ENCODE results near the gene RARA.
"Not testable (repeated sequence)": the region's sequence is repeated elsewhere in the genome, so short reads cannot be mapped to it uniquely, and the experiment has no call there.

Gene RARA

GRCh38 chr17:40374821-40375498 lies 66.0 kb downstream of the RARA start:
- Histone ChIP-seq H3K27me3 (ENCODE audit: low read depth) (no peaks in the 10 kb centered on the region), H3K9me3 (no peaks in the 10 kb centered on the region), H3K36me3 (replicated peaks) (no peaks in the 10 kb centered on the region), H3K4me3 (no peak overlapping the region), H3K4me1 (no peaks in the 10 kb centered on the region)
- in situ Hi-C loops (cut with MboI; ENCODE audit: low sequenced_read_pairs), result loop anchor here (25.0 kb wide), 1 partner anchor 1512 kb away; no protein-coding TSS in a partner anchor
- no peak for DNase-seq (ENCODE audit: low spot score in 2 of 2)

- H3K4me3 ChIP-seq; DNase-seq (ENCODE audit: low spot score in 2 of 2); H3K9me3 ChIP-seq; H3K4me1 ChIP-seq; H3K27me3 ChIP-seq (ENCODE audit: low read depth); H3K36me3 ChIP-seq (replicated peaks): not testable (repeated sequence)
- in situ Hi-C loops (cut with MboI; ENCODE audit: low sequenced_read_pairs), result loop anchor here (25.0 kb wide), 1 partner anchor 1512 kb away; no protein-coding TSS in a partner anchor
Measured at GRCh38 chr17:40375786-40376185, 66.8 kb downstream of the RARA start.

GRCh38 chr17:40376541-40376940 lies 67.6 kb downstream of the RARA start:
- H3K9me3 ChIP-seq; H3K27me3 ChIP-seq (ENCODE audit: low read depth); H3K4me3 ChIP-seq; H3K4me1 ChIP-seq; H3K36me3 ChIP-seq (replicated peaks); DNase-seq (ENCODE audit: low spot score in 2 of 2): not testable (repeated sequence)
- in situ Hi-C loops (cut with MboI; ENCODE audit: low sequenced_read_pairs), result loop anchor here (25.0 kb wide), 1 partner anchor 1511 kb away; no protein-coding TSS in a partner anchor

GRCh38 chr17:40377832-40378231 lies 68.9 kb downstream of the RARA start:
- H3K27me3 ChIP-seq (ENCODE audit: low read depth), result no peaks in the 10 kb centered on the region
- no peaks in the 10 kb centered on the region for H3K4me1 ChIP-seq
- no peak for DNase-seq (ENCODE audit: low spot score in 2 of 2)
- H3K36me3 ChIP-seq (replicated peaks), result no peaks in the 10 kb centered on the region
- no peaks in the 10 kb centered on the region for H3K9me3 ChIP-seq
- H3K4me3 ChIP-seq, result no peak overlapping the region
- in situ Hi-C loops (cut with MboI; ENCODE audit: low sequenced_read_pairs), result loop anchor here (25.0 kb wide), 1 partner anchor 1509 kb away; no protein-coding TSS in a partner anchor

GRCh38 chr17:40378966-40379365 lies 70.0 kb downstream of the RARA start:
- Histone ChIP-seq H3K27me3 (ENCODE audit: low read depth) (no peaks in the 10 kb centered on the region), H3K9me3 (no peaks in the 10 kb centered on the region), H3K4me1 (no peaks in the 10 kb centered on the region), H3K4me3 (no peak overlapping the region), H3K36me3 (replicated peaks) (no peaks in the 10 kb centered on the region; the same call in 1 of the 2 replicates)
- in situ Hi-C loops (cut with MboI; ENCODE audit: low sequenced_read_pairs), result loop anchor here (25.0 kb wide), 1 partner anchor 1508 kb away; no protein-coding TSS in a partner anchor
- no peak for DNase-seq (ENCODE audit: low spot score in 2 of 2)

- no peaks in the 10 kb centered on the region for H3K9me3 ChIP-seq
- no peak for DNase-seq (ENCODE audit: low spot score in 2 of 2)
- no peak overlapping the region for H3K4me3 ChIP-seq
- in situ Hi-C loops (cut with MboI; ENCODE audit: low sequenced_read_pairs), result loop anchor here (25.0 kb wide), 1 partner anchor 1505 kb away; no protein-coding TSS in a partner anchor
- no peaks in the 10 kb centered on the region for H3K27me3 ChIP-seq (ENCODE audit: low read depth)
- H3K36me3 ChIP-seq (replicated peaks), result peaks cover 5% of the 10 kb centered on the region; the same call in 1 of the 2 replicates
- no peaks in the 10 kb centered on the region for H3K4me1 ChIP-seq
Measured at GRCh38 chr17:40382251-40382650, 73.3 kb downstream of the RARA start.

- H3K9me3 ChIP-seq; H3K4me3 ChIP-seq; H3K4me1 ChIP-seq; H3K27me3 ChIP-seq (ENCODE audit: low read depth); DNase-seq (ENCODE audit: low spot score in 2 of 2): not testable (repeated sequence)
- peaks cover 46% of the 10 kb centered on the region for H3K36me3 ChIP-seq (replicated peaks)
- in situ Hi-C loops (cut with MboI; ENCODE audit: low sequenced_read_pairs), result loop anchor here (25.0 kb wide), 1 partner anchor 1501 kb away; no protein-coding TSS in a partner anchor
Measured at GRCh38 chr17:40386555-40386954, 77.6 kb downstream of the RARA start.

GRCh38 chr17:40399185-40399584 lies 90.2 kb downstream of the RARA start:
- H3K4me3 ChIP-seq, result no peak overlapping the region
- H3K36me3 ChIP-seq (replicated peaks), result peaks cover 100% of the 10 kb centered on the region
- in situ Hi-C loops (cut with MboI; ENCODE audit: low sequenced_read_pairs), result loop anchor here (25.0 kb wide), 1 partner anchor 1488 kb away; no protein-coding TSS in a partner anchor
- H3K27me3 ChIP-seq (ENCODE audit: low read depth), result no peaks in the 10 kb centered on the region
- no peaks in the 10 kb centered on the region for H3K4me1 ChIP-seq
- H3K9me3 ChIP-seq, result no peaks in the 10 kb centered on the region
- peak in 1 of 2 experiments; percentile 32 for DNase-seq (ENCODE audit: low spot score in 2 of 2)

- H3K36me3 ChIP-seq (replicated peaks), result peaks cover 100% of the 10 kb centered on the region
- no peaks in the 10 kb centered on the region for H3K27me3 ChIP-seq (ENCODE audit: low read depth)
- H3K9me3 ChIP-seq, result no peaks in the 10 kb centered on the region
- in situ Hi-C loops (cut with MboI; ENCODE audit: low sequenced_read_pairs), result no loop called here
- no peak for DNase-seq (ENCODE audit: low spot score in 2 of 2)
- no peak overlapping the region for H3K4me3 ChIP-seq
- no peaks in the 10 kb centered on the region for H3K4me1 ChIP-seq
Measured at GRCh38 chr17:40402668-40403067, 93.7 kb downstream of the RARA start.

- Histone ChIP-seq H3K4me1 (no peaks in the 10 kb centered on the region), H3K27me3 (ENCODE audit: low read depth) (no peaks in the 10 kb centered on the region), H3K4me3 (no peak overlapping the region), H3K9me3 (no peaks in the 10 kb centered on the region), H3K36me3 (replicated peaks) (peaks cover 99% of the 10 kb centered on the region)
- DNase-seq (ENCODE audit: low spot score in 2 of 2), result no peak
- in situ Hi-C loops (cut with MboI; ENCODE audit: low sequenced_read_pairs), result no loop called here
Measured at GRCh38 chr17:40404003-40404402, 95.0 kb downstream of the RARA start.
